ENCODE results near the gene USP48.

The USP48 gene

DNA sequence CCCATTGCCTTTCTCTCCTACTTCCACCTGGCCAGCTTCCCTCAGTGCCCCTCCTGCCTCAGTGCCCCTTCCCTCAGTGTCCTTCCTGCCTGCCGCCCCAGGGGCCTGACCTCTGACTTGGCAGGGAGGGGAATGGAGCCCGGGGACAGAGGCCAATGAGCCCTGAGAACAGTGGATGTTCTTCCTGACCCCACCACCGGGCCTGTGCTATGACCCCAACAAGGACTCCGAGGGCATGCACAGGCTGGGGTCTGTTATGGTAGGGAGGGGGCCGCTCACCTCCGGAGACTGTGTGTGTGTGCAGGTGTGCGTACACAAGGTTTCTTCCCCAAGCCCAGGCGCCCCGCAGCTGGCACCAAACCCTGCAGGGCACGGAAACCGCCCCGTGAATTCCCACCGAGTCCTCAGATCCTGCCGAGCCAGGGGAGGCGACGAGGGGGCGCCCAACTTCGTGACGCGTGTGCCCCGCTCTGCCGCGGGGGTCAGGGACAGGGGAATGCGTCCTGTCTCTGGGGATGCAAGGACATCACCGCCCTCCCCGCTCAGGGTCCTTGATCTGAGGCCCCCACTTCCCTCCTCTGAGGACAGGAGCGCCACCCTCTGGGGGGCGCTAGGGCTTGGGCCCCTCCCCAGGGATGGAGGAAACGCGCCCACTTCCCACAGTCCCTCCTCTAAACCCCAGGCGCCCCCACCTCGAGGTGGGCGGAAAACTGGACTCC, 114.6 kb downstream of the USP48 start:
- no peak for DNase-seq (ENCODE audit: low read depth)

DNA sequence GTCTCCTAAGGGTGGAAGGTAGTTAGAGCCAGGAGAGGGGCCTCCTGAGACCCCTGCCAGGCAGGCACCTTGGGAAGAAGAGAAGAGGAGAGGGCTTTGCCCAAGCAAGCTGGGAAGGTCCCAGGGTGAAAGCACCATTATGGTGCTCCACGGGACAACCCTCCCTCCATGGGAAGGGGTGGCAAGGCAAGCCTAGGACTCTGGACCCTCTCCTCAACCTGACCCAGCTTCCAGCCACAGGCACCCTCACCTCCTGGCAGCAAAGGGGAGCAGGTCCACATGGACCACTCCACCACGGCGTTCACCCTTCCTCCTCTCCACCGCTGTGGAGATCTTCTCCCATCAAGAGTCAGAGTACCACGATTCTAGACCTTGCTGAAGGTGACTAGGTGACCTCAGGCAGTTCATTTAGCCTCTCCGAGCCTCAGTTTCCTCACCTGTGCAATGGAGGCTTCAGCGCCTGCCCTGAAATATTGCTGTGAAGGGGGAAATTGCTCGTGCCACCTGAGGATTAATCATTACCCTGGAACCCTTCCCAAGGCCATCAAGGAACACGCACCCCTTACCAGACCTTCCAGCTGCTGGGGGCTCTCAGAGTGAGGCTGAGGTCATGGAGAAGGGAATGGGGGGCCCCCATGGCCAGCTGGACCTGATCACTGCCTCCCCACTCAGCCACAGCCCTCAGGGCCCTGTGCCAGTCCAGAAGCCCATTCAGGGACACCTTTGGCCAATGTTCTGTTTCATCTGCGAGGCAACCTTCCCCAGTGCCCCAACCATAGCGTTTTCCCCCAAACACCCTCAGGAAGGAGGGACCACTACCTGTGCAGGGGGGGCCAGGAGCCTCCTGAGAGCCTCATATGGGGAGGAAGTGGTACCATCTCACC, 115.4 kb downstream of the USP48 start:
- no peak for DNase-seq (ENCODE audit: low read depth)

DNA sequence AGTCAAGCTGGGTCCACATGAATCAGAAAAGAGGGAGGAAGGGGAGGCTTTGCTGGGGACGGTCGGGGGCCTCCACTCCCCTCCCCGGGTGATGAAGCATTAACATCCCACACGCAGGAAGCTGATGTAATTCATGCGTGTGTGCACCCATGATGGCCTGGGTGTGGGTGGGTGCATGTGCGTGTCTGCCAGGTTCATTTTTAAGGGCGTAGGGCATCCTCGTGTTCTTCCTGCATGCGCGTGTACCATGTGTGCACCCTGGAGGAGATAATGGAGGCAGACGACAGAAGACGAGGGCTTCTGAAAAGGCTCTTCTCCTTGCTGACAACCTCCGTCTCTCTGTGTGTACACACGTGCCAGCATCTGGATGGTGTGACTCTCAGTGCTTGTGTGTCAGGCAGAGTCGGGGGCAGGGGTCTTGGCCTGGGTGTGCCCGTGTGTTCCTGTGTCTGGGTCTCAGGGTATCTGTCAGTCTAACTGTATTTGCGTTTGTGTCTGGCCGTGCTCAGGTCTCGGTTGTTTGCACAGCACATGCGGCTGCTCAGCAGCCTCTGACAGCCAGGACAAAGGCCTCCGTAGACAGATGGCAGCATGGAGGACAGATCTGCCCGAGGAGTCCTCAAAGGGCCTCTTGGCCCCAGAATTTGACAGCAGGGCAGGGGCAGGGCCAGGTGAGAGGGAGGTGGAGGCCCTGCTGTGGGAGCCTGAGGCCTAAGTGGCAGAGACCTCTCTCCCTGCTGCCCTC, 116.2 kb downstream of the USP48 start:
- no peak for DNase-seq (ENCODE audit: low read depth)

DNA sequence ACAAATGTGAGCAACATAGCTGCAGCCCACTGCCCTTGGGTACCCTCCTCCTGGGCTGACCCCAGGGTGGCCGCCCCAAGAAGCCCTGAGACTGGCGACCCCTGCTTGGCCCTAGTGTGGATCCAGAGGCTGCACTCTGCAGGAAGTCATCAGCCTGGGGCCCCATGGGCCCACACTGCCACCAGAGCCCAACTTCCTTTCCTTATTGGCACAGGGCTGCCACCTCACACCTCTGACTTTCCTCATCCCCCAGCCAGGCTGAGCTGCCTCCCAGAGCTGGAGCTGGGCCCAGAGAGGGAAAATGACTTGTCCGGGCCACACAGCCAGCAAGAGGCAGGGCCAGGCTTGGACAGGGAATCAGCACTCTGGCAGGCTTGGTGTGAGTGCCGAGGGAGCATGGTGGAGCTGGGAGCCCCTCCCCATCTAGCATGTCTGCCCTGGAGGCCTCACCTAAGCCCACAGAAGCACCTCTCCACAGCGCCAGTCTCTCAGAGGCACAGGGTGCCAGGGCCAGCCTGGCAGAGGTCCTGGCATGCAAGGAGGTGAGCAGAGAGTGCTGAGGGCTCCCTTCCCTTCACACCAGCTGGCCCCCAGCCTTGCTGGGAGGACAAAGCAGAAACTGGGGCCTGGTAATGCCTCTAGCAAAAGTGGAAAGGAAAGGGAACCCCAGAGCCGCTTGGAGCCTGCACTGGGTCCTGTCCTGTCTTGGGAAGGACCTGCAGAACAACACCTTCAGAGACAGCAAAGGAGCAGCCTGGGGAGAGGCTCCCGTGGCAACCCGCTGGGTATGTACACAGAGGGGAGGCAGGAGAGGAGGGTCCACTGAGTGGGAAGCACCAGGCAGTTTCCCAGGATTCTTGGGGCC, 117.0 kb downstream of the USP48 start:
- no peak for DNase-seq (ENCODE audit: low read depth)

DNA sequence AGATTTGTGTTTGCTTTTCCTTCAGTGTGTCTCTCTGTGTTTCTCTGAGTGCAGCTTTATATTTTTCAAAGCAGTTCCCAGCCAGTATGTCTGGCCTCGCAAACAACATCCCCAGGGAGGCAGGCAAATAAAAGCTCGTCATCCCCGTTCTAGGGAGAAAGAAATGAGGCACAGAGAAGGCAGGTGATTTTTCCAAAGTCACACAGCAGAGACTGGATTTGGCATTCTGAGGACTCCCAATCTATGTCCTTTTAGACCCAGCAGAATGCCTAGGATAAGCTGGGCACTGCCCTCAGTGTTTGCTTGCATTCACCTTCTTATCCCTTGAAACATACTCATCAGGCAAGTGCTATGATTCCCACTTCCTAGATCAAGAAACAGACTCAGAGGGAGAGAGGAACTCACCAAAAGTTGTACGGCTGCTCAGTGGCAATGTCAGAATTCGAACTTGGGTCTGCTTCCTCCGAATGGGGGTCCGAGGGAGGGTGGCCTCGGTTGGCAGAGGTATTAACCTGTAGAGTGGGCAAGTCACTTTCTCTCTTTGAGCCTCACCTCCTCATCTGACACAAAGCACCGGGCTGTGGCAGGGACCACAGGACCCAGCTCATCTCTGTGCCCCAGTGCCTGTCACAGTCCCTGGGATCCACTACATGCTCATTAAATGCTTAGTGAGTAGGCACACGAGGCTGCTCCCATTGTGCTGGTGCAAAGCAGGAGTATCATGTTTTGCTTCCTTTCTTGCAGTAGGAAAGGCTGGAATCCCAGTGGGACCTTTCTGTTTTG, 118.0 kb downstream of the USP48 start:
- no peak for DNase-seq (ENCODE audit: low read depth)

DNA sequence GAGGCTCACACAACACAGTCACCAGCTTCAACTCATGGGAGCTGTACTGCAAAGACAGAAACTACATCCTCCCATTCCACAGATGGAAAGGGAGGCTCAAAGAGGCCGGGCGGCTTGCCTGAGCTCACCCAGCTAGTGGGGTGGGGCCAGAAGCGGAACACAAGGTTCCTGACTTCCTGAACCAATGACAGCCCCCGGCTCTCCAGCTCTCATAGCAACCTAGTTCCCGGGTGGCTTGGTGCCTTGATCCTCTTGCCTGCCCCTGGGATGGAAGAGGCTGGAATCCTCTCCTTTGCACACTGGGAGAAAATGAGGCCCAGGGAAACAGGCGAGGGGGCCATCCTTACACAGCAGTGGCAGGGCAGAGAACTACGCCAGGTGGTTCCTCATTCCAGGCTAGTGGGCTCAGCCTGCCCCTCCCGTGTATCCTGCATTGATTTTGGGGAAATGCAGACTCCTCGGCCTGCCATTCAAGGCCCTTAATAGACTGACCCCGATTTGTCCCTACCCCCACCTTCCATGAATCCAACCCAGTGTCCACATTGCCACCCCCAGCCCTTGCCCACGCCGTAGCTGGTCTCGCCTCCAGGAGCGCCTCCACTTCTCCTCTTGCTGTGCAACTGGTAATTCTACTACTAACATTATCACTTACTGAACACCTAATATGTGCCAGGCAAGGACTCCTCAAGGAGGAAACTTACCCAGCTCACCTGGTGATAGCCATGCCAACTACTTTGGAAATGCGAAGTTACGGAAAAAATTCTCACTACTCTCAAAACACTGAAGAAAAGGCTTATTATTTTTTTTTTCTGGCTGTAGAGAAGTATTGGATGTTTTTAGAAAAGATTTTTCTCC, 118.8 kb downstream of the USP48 start:
- no peak for DNase-seq (ENCODE audit: low read depth)

DNA sequence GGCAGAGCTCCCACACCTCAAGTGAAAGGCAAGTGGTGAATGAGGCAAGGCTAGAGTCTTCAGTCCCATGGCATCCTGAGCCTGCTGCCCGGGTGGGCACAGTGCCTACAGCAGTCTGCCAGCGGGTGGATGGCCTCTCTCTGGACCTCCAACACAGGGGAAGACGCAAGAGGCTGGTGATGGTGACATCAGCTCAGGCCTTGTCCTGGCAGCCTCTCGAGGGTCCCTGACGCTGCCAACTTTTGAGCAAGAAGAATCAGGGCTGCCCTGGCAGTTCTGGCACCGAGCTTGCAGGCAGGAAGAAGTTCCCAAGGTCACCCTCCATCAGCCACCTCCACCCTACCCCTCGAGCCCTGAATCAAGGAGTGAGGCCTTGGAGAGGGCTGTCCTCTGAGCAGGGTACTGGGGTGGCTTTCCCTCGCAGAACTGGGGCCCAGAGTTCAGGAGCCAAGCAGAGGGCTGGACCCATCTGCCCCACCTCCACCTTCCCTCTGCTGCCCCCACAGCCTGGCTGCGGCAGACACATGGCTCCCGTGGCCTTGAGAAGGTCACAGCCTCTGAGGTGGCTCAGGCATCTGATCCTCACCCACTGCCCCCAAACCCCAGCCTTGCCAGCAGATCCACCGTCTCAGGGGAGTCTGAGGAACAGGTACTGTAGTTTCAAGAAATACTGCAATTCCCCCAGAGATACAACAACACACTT, 119.5 kb downstream of the USP48 start:
- DNase-seq (ENCODE audit: low read depth), result no peak

DNA sequence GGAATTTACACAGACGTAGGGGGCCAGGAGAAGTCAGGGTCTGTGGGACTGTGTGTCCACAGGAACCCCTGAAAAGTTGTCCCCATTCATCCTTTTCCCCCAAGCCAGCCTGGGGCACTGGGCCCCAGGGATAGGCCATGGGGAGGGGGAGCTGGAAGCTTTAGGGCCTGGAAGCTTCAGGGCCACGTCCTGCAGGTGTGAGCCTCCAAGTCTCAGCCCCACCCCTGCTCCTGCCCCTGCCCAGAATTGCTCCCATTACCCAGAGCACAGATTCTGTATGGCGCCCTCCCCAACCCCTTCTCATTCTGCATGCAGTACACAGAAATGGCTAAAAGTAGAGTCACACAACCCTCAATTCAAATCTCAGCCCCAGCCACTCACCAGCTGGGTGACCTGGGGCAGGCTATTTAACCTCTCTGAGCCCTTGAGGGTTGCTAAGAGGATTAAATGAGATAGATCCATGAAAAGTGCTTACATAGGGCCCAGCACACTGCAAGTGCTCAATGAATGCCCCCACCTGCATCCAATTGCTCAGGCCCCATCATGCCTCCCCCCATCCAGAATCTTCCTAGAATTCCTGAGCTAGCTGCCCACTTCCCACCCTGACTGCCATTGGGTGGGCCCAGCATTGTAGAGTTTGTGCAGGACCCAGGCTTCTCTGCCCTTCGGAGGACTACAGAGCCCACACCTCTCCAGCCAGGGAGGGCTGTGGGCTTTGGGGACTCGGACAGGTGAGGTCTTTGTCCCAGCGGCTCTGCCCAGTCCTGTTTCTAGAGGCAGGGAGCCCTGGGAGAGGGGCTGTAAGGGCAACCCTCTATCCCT, 120.3 kb downstream of the USP48 start:
- DNase-seq (ENCODE audit: low read depth), result no peak

DNA sequence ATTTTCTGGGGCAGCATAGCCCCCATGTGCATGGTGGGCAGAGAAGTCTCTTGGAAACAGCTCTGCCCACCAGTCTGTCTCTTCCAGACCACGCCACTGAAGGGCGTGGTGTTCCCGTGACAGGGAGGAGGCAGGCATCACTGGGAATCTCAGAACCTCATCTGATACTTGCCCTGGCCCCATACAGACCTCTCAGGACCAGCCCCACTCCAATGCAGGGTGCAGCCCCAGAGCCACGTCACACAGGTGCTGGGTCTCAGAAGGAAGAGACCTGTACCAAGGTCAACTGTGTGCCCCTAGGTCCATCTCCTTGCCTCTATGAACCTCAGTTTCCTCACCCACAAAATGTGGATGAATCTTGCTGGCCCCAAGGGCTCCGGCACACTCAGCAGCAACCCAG, 121.1 kb downstream of the USP48 start:
- no peak for DNase-seq (ENCODE audit: low read depth)

DNA sequence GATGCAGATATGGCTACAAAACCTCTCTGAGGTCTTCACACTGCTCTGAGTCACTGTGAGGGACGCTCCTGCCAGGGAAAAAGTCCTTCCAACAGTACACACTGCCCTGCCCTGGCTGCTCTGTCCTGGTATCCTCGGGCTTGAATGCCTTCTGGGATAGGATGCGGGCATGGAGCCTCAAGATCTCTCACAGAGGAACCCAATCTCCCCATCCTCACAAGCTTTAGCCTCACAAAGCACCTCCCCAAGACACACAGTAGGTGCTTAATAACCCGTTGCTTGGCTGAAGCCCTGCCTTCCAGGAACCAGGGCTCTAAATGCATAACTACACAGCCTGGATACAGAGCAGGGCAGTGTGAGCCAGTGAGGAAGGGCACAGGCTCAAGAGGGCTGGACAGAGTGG, 123.0 kb downstream of the USP48 start:
- no peak for DNase-seq (ENCODE audit: low read depth)

DNA sequence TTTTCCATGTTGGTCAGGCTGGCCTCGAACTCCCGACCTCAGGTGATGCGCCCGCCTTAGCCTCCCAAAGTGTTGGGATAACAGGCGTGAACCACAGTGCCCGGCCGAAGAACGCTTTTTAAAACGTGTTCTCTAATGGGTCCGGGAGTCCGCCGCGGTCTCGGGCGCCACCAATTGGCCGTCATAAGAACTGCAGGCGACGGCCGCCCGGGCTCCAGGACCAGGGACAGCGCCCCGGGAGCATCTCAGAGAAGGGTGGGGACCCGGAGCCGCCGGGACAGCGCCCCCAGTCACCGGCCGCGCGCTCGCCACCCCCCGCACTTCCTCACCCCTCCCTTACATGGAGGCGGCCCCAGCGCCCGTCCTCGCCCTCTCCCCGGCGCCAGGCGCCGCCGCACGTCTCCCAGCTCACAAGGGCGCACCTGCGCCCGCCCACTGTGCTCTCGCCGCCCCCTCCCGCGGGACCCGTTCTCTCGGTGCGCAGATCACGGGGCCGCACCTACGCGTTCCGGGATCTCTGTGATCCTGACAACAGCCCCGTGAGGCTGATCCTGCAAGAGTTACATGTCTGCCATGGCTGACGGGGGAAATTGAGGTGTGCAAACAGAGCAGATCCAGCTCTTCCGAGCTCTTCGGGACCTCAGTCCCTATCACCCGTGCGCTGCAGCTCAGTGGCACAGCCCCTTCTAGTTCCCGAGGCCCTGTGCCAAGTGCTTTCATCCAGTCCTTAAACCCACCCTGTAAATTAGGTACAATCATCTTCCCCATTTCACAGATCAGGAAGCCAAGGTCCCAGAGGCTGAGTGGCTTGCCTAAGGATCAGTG, 123.6 kb downstream of the USP48 start:
- DNase-seq (ENCODE audit: low read depth), result peak; percentile 27

DNA sequence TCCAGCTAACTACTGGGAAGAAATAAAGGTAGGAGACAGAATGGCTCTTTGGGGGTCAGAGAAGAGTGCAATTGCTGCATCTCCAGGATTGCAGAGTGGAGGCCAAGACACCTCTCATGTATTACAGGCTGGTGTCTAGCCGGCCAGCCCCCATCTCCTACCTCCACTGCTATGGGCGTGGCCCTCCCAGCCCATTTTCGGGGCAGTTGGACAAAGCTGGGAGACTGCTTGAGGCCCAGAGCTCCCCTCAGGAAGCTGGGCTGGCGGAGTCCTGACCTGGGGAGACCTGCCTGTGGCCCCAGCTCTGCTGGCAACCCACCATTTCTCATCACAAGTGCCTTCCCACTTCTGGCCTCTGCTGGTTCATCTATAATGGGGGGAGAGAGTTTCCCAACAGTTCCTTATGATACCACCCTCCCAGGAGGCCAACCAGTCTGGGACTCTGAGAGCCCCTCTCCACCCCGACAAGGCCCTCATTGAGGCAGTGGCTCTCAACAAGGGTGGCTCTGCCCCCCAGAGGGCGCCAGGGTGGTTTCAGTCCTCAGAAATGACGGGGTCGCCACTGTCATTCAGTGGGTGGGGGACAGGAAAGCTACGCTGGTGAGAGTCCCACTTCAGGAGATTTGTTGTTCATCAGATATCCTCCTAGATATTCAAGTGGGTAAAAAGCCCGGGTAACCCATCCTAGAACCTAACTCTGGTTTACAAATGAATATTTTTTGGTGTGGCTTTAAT, 125.3 kb downstream of the USP48 start:
- no peak for DNase-seq (ENCODE audit: low read depth)

DNA sequence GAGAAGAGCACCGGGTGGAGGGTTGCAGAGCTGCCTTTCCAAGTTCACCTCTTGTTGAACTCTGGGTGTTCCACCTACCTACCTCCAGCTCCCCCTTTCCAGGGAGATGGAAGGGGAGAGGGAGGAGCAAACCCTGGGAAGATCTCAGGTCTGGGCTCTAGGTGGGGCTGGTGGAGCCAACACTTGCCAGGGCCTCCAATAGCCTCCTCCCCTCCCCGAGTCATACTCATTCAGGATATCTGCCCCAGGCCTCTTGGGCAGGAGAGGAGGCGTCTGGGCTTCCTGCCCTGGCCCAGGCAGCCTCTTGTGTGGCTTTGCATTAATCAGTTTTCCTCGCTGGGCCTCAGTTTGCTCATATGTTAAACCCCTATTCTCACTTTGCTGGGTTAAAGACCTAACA, 127.2 kb downstream of the USP48 start:
- DNase-seq (ENCODE audit: low read depth), result no peak

DNA sequence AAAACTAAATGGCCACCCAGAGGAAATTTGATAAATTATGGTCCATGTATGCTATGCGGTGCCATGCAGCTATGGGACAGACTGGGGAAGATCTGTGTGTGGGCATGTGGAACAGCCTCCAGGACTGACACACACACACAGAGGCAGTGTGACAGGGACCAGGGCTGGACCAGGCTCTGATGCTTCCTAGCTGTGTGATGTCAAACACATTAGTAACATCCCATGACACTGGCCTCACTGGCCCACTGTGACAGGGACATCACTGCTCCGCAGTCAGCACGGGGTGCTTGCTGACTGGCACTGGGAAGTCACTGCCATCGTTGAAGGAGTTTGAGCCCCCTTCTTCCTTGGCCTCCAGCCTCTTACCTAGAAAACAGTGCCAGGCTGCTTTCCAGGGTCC, 127.7 kb downstream of the USP48 start:
- no peak for DNase-seq (ENCODE audit: low read depth)

DNA sequence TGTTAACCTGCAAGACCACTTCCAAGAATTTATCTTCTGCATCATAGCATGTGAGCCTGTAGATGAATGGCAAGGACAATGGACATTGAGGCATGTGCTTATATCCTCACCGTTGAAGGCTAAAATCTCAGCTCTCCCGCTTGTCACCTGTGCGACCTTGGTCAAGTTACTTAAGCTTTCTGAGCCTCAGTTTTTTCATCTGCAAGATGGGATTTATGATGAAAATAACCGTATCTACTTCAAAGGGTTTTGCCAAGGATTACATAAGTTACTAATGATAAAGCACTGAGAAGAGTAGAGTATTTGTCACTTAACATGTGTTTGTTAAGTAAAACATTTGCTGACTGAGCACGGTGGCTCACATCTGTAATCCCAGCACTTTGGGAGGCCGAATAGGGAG, 128.7 kb downstream of the USP48 start:
- no peak for DNase-seq (ENCODE audit: low read depth)

DNA sequence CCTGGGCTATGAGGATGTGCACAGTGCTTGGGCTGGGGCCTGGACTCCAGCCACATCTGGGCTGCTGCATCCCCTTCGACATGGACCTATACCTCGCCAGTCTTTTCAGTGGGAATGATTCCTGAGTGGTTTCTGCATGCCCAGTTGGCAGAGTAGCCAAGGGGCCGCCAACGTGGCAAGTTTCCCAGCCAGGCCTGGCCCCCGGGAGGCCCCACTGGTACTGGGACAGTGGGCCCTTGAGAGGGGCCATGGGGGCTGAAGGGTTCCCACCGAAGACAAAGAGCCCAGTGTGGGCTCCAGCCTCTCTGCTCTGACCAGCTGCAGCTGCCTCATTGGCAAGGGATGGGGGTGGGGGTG, 129.2 kb downstream of the USP48 start:
- no peak for DNase-seq (ENCODE audit: low read depth)

Measured in fibroblast of gingiva (primary cell).